RPMI8226 (cell line): Measurements from ENCODE around the gene DZIP1.
"Not testable (repeated sequence)": the region's sequence is repeated elsewhere in the genome, so short reads cannot be mapped to it uniquely, and the experiment has no call there.

Source experiments
- DNase-seq: peaks from one replicate; pipeline ENCODE4 v3.0.0-alpha.2; 2015

Gene DZIP1

DNA sequence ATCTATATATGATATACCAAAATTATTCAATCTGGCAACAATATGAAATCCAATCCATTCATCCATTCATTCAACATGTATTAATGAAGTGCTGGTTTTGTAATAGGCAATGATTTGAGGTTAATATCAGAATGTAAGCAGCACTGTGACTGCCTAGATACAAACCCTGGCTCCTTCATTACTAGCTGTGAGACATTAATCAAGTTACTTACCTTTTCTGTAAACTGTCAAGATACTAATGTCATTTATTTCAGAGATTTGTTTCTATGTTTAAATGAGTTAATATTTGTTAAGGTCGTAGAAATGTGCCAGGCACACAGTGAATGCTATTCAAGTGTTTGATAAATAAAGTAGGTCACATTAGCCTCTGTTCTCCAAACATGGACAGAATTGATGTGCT, 51.0 kb downstream of the DZIP1 start:
- DNase-seq, result no peak

DNA sequence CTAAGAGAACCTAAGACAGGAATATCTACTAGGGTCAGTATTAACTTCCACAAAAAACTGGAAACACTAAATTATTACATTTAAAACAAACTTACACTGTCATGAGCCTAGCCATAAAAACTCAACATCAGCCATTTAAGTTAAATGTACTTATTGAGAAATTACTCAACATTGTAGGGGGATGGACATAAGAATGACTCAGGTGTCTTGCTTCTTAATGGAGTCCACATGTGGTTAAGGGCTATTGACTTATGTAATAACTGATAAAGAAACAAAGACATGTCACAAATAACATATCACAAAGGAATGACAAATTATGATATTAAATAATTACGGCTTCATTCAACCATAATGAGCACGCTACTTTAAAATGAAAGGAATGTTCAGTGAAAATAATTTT, 55.8 kb downstream of the DZIP1 start:
- no peak for DNase-seq

DNA sequence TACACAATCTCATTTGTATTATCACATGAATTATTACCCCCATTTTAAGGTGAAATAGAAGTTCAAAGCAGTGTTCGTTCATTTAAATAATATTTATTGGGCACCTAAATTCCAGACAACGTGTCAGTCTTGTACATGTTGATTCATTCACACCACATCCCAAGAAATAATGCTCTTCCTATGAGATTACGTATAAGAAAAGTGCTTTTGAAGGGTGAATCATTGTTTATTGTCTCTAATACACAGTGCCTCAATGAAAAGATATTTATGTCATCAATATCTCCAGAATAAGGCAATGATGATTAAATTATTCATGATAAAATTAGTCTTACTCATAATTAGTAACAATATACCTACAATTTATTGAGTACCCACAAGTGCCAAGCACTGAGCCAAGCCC, 56.4 kb downstream of the DZIP1 start:
- no peak for DNase-seq

DNA sequence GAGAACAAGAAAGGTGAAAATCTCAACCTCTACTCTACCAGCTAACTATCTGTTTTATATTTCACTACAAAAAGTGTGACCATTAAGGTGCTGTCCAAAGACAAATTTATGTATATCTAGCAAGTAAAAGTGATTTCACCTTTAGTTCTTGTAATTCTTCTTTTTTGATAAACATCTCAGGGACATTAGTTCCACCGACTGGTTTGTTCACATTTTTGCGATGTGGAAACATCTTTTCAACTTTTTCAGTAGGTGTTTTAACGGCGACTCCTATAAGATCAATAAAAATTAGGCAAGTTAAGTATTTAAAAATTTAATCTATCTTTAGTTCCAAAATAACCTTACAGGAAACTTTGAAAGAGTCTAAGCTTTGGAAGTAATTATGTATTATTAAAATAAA, 58.6 kb downstream of the DZIP1 start:
- no peak for DNase-seq

DNA sequence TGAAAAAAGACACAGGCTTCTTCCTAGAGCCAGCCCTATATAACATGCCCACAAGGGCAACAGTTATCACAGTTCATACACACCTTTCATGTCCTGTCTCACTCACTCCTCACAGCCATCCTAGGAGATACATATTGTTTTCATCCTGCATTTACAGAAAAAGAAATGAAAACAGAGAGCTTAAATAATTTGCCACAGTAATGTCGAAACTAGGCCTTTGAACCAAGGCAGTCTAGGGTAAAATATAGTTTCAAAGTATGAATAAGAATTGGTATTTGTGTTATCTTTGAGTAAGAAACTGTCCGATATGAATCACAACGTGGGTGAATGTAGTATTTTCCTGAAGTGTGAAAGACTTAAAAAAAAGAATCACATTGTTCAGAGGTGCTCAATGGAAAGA, 65.2 kb downstream of the DZIP1 start:
- no peak for DNase-seq

DNA sequence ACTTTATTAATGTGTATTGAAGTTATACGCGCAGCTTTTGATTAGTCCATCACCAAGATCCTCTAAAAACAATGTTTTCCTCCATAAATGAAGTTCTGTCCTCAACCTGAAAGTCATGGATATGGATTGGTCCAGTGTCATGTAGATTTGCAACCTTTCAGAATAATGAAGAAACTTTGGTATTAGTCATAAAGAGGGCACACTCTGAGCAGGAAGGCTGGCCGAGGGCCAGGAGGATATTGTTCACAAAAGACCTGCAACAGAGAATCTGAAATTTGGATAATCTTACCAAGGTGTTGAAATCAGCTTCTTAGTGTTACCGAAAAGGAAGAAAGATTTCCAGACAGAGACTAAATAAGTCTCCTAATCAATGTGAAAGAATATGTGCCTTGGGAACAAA, 71.3 kb downstream of the DZIP1 start:
- no peak for DNase-seq

DNA sequence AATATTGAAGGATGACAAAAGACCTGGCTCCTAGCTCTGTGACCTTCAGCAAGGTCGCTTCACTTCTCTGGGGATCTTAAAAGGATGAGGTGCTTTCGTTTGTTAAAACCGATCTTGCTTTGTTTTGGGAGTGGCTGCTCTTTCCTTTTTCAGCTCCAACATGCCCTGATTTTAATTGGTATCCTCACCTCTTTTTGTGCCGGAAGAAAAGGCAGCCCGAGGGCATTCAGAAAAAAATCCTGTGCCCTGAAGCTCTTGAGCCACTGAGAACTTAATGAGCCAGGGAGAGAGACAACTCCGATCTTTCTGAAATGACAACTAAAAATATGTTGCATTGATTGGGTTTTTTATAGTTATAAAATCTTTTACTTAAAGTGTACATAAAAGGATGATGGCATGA, 72.6 kb downstream of the DZIP1 start:
- no peak for DNase-seq

DNA sequence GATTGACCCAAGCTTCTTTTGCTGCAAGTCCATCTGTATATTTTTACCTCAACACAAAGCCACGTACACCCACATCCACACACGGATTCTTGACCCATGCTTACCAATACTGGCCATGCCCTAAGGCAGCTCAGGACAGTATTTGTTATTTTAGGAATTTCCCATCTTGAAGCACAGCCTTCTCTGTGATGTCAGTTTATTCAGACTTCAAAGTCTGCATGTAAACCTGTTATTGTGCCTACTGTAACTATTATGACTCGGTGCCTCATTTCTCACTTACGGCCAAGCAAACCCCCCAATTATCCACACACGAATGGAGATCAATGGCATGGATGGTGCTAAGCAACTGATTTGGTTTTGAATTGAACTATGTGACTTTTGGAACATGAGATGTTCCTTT, 74.5 kb downstream of the DZIP1 start:
- no peak for DNase-seq

DNA sequence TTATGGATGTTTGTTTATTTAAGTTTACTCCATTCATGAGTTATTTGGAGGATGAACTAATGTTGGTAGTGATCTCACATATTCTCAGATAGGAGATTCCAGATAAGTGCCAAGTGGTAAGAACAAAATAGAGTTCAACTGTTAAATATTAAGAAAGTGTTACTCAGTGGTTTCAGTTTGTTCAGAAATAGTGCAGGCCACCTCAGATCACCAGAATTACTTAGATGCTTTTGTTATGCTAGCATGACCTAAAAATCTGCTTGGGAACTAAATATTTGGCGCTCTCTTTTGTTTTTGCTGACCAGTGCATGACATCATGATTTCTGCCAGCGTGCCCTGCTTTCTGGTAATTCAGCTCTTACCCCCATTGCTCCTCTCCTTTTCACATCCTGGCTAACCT, 76.4 kb downstream of the DZIP1 start:
- no peak for DNase-seq

DNA sequence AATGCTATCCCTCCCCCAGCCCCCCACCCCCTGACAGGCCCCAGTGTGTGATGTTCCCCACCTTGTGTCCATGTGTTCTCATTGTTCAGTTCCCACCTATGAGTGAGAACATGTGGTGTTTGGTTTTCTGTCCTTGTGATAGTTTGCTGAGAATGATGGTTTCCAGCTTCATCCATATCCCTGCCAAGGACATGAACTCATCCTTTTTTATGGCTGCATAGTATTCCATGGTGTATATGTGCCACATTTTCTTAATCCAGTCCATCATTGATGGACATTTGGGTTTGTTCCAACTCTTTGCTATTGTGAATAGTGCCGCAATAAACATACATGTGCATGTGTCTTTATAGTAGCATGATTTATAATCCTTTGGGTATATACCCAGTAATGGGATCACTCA, 78.7 kb downstream of the DZIP1 start:
- not testable (repeated sequence) for DNase-seq

DNA sequence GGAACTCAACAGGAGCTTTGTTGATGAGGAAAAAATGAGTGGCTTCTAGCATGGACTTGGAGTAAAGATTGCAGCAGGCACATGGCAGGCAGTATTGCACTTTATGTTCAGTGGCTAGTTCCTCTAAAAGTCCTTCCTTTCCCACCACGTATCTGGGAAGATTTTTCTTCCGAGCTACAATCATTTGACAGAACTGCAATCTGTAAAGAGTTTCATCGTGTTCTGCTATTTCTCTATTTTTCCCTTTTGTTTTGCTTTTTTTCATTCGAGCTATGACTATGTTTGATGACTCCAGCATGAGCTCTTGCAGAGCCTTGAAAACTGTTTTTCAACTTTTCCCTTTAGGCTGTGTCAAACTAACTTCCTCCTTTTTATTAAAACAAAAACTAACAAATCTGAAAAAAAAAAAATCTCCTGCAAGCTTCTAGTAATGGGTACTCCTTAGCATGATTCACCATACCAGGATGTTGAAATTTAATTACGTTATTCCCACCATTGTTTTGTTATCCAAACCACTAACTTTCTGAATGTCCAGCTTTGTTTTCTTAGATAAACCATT, 79.7 kb downstream of the DZIP1 start:
- DNase-seq, result no peak

DNA sequence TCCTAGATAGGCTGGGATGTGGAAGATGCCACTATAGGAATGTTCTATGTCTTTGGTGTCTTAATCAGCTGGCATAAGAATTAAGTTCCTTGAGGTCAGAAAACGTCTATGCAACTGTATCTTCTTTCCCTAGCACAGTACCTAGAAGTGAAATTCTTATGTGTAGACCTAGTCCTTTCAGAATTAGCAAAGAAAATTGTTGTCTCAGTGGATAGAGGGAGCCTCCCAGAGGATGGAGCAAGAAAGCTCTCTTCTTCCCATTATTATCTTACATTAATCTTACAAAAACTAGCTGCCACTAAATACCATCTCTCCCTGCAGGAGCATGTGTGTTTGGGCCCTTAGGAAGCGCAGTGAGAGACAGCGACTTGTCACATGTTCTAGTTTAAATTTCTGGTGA, 80.4 kb downstream of the DZIP1 start:
- DNase-seq, result no peak

DNA sequence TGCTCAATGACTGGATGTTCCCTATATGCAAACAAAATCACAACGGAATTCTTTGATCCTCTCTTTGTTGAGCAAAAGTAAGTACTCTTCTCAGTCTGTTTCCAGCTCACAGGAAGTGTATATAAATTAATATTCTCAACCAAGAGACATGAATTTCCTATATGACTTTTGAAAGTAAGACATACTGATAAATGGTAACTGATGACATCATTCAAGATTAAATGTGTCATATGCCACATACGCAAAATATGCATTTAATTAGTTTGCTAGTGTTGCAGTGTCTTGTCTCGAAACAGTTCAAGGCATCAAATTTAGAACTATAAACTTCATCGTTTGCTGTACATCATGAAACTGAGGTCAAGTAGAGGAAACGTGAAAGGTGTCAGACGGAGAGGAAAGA, 84.1 kb downstream of the DZIP1 start:
- DNase-seq, result no peak

DNA sequence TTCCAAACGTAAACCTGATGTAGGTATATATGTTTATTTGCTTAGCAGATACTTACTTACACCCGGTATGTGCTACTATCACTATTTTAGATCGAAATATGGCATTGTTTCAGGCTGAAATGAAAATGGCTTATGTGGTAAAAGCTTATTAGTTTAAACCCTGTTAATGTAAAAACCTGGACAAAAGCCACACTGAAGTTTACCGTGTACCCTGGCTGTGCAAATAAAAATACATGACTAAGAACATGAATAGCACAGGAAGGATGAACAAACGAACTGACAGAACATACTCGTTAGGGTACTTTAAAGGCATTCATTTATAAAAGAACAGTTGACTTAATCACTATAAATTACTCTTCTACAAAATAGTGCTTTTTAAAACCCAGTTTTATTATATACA, 85.4 kb downstream of the DZIP1 start:
- DNase-seq, result no peak

DNA sequence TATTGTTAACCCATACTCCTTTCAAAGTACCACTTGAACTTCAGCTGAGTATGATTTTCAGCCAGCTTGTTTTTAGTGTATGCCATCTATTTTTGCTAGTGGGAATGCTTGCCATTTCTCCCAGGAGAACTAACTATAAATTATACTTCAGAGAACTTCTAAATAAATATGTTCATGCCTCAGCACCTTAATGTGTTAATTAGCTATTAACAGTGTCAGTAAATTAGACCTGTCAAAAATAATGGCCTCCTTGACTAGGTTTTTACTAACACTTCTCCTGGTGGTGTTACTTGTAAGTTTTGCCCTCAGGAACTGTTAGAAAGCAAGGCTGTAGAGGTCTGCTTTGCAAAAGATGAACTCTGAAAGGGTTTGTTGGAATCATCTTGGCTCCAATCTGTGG, 87.5 kb downstream of the DZIP1 start:
- no peak for DNase-seq

DNA sequence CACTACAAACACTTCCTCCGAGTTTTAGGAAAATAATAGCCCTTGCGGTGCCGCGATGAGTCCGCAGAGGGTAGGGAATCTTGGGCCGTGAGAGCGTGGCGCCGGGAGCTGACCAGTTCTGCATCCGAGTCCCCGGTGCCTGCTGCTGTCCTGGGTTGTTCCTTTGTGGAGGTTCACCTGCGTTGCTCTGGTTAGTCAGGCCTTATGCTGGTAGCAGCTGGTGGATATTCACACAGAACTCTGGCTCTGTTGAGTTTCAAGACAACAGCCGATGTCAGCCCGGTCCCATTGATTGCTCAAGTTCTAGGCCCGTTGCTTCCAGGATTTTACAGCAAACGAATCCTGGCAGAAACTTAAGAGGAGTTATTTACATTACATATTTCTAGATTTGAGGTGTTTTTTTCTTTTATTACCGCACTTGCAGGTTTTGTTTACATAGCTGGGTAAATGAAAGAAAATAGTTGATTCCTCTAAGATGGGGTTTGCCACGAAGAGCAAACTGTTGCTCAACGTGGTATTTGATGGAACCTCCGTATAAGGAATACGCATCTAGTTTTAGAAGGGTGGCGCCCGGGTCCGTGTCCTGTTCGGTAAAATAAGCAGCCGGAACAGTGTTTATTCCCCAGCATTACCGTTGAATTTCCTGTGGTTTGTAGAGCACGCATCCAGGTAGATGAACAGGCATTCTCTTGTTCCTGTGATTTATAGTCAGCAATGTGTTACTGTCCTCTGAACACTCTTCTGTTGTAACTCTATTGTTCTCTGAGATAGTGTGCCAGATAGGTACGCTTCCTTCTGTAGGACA, 90.7 kb downstream of the DZIP1 start:
- DNase-seq, result no peak

DNA sequence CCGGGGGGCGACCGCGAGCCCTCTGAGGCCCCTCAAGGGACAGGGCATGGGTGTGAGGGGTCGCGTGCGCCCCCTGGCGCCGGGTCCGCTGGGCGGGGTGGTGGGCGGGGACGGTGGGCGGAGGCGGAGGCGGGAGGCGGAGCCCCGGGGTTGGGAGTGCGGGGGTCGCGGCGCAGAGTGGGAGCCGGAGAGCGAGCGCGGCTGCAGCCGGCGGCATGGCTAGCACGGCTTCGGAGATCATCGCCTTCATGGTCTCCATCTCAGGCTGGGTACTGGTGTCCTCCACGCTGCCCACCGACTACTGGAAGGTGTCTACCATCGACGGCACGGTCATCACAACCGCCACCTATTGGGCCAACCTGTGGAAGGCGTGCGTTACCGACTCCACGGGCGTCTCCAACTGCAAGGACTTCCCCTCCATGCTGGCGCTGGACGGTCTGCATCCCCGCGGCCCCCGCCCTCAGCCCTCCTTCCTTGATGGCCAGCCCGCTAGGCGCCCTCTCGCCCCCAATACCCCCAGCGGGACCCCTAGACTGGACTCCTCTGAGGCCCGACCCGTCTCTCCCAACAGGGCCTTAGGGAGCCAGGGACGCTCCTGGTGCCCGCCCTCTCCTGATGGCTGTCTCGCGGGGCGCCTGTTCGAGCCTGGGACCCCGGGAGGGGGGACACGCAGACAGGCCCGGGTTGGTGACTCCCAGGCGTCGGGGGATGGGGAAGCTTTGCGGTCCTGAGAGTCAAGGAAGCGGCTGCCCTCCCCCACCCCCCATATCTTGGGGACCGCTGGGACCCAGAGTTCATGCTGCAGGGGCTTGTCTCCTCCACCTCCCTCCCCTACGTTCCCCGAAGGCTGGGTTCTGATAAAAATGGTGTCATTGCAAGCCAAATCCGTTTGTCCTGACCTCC, 91.7 kb downstream of the DZIP1 start, which contains the start of gene CLDN10:
CLDN10 (plus strand) TSS at position 182 of the 903 bp plus-strand sequence; CDS start at position 216, 34 bp downstream.
- no peak for DNase-seq

DNA sequence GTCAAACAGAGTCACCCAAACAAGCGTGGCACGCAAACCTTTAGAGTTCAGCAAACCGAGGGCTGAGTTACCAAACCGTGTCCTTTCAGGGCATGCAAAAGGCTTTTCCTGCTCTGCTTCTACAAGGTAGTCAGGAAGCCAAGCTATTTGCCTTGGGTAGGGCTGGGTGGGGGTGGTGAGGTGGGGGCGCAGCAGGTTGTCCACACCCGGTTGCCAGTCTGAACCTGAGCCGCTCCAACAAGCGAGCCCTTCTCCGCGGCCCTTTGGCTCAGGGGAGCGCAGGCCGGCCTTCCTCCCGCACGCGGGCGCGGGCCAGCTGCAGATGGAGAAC, 92.3 kb downstream of the DZIP1 start:
- no peak for DNase-seq

DNA sequence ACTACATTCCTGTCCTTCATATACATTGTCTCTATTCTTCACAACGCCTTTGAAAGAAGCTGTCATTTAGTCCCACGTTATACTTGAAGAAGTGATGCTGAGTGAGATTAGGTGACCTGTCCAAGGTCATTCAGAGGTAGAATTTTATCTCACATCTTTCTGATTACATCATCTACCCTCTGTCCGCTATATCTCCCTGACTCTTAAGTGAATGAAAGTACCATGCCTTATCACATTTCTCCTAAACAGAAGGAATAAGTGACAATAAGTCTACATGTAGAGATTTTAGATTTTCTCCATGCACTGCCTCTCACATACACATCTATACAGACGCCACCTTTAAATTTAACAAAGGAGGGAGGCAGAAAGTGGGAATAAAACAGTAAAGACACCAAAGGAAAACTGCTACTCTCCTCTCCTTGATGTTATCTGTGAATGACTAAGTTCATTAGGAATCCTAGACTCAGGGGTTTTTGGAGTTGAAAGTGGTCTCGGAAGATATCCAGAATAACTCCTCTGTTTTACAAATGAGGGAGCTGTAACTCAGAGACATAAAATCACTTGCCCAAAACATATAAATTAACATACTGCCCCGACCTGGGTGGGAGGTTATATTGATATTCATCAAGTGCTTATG, 96.9 kb downstream of the DZIP1 start:
- DNase-seq, result no peak

DNA sequence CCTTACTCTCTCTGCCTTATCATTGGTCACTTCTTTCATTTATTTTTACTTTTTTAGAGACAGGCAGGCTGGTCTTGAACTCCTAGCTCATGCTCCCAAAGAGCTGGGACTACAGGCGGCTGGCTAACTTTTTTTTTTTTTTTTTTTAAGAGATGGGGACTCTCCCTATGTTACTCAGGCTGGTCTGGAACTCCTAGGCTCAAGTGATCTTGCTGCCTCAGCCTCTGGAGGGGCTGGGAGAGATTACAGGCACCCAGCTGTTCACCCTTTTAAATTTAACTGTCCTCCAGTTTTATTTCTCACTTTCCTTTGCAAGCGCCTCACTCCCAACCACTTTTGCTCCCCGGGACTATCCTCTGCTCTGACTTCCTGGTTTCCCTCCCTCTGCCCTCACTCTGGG, 97.6 kb downstream of the DZIP1 start:
- DNase-seq, result no peak

DNA sequence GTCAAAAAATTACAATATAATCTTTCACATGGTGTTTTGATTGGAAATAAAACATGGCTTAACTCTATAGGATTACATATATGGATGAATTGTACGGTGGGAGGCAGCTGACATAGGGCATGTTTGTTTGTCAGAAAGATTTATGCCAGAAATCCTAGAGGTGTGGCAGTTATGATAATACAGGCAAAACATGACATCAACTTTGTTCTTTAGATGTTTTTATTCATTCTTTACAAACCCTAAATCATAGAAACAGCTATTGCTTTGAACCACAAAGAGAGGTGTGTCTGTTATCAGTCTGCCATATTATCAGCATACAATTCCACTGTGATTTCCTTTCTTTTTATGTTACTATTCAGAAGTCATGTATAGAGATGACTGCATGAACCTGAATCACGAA, 100.2 kb downstream of the DZIP1 start:
- no peak for DNase-seq

DNA sequence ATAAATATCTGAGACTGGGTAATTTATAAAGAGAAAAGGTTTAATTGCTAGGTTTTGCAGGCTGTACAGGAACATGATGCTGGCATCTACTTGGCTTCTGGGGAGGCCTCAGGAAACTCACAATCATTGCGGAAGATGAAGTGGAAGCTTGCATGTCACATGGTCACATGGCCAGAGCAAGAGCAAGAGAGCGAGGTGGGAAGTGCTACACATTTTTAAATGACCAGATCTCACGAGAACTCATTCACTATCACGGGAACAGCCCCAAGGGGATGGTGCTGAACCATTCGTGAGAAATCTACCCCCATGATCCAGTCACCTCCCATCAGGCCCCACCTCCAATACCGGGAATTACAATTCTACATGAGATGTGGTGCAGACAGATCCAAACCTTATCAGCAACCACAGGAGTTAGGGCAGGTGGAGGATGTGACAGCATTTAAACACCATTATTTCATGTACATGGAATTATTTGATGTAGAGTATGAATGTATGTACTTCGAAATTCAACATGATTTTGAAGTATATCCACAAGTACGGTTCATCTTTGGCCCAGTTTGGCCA, 102.5 kb downstream of the DZIP1 start:
- DNase-seq, result no peak

DNA sequence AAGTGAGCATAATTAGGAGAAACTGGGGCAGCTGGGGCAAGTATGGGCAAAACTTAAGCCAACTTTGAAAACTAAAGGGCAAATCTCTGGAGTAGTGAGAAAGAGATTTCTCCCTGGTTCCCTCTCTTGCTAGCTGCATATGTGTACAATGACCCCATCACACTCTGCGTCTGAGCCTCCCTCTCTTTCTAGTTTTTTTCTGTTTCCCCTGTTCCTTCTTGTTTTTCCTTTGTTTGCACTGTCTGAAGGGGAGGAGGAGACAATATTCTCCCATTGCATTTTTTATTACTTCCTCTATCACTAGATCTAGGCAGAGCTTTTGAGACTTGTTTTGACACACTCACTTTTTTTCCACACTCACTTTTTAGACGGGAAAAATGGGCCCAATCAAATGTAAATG, 103.2 kb downstream of the DZIP1 start:
- no peak for DNase-seq
